Endothelial cell (in vitro differentiated cells): ENCODE results near the gene NRL. TPM values are rescaled to one million over a fixed set of nuclear protein-coding genes. Genes with fewer than 3 reads are reported as not detected.
"Not testable (repeated sequence)": the region's sequence is repeated elsewhere in the genome, so short reads cannot be mapped to it uniquely, and the experiment has no call there.

Experiments used
- DNase-seq: peaks from one replicate; pipeline ENCODE4 v3.0.0; 2021; ENCODE audit warnings: low spot score
- H3K27ac Mint-ChIP-seq: one replicate; pipeline ENCODE4 v1.8.0; 2021; ENCODE audit warnings: mixed read lengths, inconsistent platforms; ENCODE audit not compliant: unreplicated experiment
- H3K27me3 Mint-ChIP-seq: one replicate; pipeline ENCODE4 v1.8.0; 2021; ENCODE audit warnings: mild to moderate bottlenecking, moderate library complexity, mixed read lengths, inconsistent platforms; ENCODE audit not compliant: unreplicated experiment
- H3K36me3 Mint-ChIP-seq: one replicate; pipeline ENCODE4 v1.8.0; 2021; ENCODE audit warnings: mild to moderate bottlenecking, low read depth, mixed read lengths, inconsistent platforms; ENCODE audit not compliant: unreplicated experiment
- H3K4me1 Mint-ChIP-seq: one replicate; pipeline ENCODE4 v1.8.0; 2021; ENCODE audit warnings: mild to moderate bottlenecking, mixed read lengths, inconsistent platforms; ENCODE audit not compliant: unreplicated experiment
- H3K4me3 Mint-ChIP-seq: one replicate; pipeline ENCODE4 v1.8.0; 2021; ENCODE audit warnings: mild to moderate bottlenecking, mixed read lengths, inconsistent platforms; ENCODE audit not compliant: unreplicated experiment
- H3K9me3 Mint-ChIP-seq: one replicate; pipeline ENCODE4 v1.8.0; 2021; ENCODE audit warnings: mixed read lengths, inconsistent platforms; ENCODE audit not compliant: unreplicated experiment
- CTCF ChIP-seq: fragments of 200-600 bp; sonication (generic); IDR thresholded peaks from one replicate; pipeline ENCODE4 v1.5.0; 2021; ENCODE audit warnings: antibody characterized with exemption; ENCODE audit not compliant: unreplicated experiment
- total RNA-seq: library from RNA; stranded (reverse); fragmentation: NEBNext Ultra II Directional; extraction: Animal tissue kit (Norgen Biotek cat#: 25700); gene quantifications from one replicate; pipeline ENCODE4 v1.2.1, GENCODE V29; 2021; ENCODE audit not compliant: unreplicated experiment

Gene NRL
- total RNA-seq, 1 donor from 2014 or later, result 1.2 TPM

- Mint-ChIP-seq H3K9me3 (no peaks in the 10 kb centered on the region), H3K27me3 (peaks cover 5% of the 10 kb centered on the region), H3K36me3 (peaks cover 3% of the 10 kb centered on the region), H3K4me3 (no peak overlapping the region), H3K4me1 (peaks cover 15% of the 10 kb centered on the region), H3K27ac (no peak overlapping the region)
- DNase-seq, result no peak
- no peak for TF ChIP-seq CTCF
Observed at GRCh38 chr14:24110523-24110922, 4.2 kb downstream of the NRL start.

GRCh38 chr14:24110060-24110459 lies 4.7 kb downstream of the NRL start:
- no peak for DNase-seq
- peaks cover 10% of the 10 kb centered on the region for H3K4me1 Mint-ChIP-seq
- no peaks in the 10 kb centered on the region for H3K9me3 Mint-ChIP-seq
- no peak overlapping the region for H3K4me3 Mint-ChIP-seq
- peaks cover 5% of the 10 kb centered on the region for H3K36me3 Mint-ChIP-seq
- H3K27me3 Mint-ChIP-seq, result peaks cover 4% of the 10 kb centered on the region
- no peak overlapping the region for H3K27ac Mint-ChIP-seq
- no peak for TF ChIP-seq CTCF

GRCh38 chr14:24108336-24108874 lies 6.3 kb downstream of the NRL start:
- peaks cover 19% of the 10 kb centered on the region for H3K36me3 Mint-ChIP-seq
- H3K27ac Mint-ChIP-seq, result peak overlapping the region; percentile 78
- no peaks in the 10 kb centered on the region for H3K9me3 Mint-ChIP-seq
- no peak overlapping the region for H3K4me3 Mint-ChIP-seq
- no peak for DNase-seq
- no peak for TF ChIP-seq CTCF
- peaks cover 2% of the 10 kb centered on the region for H3K27me3 Mint-ChIP-seq
- peaks cover 8% of the 10 kb centered on the region for H3K4me1 Mint-ChIP-seq

- peaks cover 6% of the 10 kb centered on the region for H3K27me3 Mint-ChIP-seq
- no peak for TF ChIP-seq CTCF
- peaks cover 8% of the 10 kb centered on the region for H3K4me1 Mint-ChIP-seq
Observed at GRCh38 chr14:24106672-24107271, 8.0 kb downstream of the NRL start.

GRCh38 chr14:24105609-24106239 lies 9.0 kb downstream of the NRL start:
- not testable (repeated sequence) for H3K27me3 Mint-ChIP-seq, DNase-seq, H3K9me3 Mint-ChIP-seq, H3K4me1 Mint-ChIP-seq, H3K27ac Mint-ChIP-seq
- Mint-ChIP-seq H3K36me3 (peaks cover 29% of the 10 kb centered on the region), H3K4me3 (peak overlapping the region; percentile 29)

More at GRCh38 chr14:24106672-24107271, 8.0 kb downstream of the NRL start:
- Mint-ChIP-seq H3K36me3 (peaks cover 29% of the 10 kb centered on the region), H3K4me3 (no peak overlapping the region), H3K9me3 (no peaks in the 10 kb centered on the region), H3K27ac (no peak overlapping the region)
- DNase-seq, result no peak
